GM18505 (cell line): ENCODE data around the gene IRS1.
A peak's percentile ranks its signal among the peaks of the same experiment; 100 is the strongest.

Experiments
- ATAC-seq: cut with Tn5 transposase; IDR thresholded peaks from one replicate; pipeline ENCODE4 v1.9.1; 2021; ENCODE audit not compliant: unreplicated experiment
- POLR2A ChIP-seq: IDR thresholded peaks from 4 replicates; pipeline ENCODE4 v1.6.1; 2011; ENCODE audit warnings: borderline replicate concordance; ENCODE audit not compliant: insufficient read depth, insufficient read length; ENCODE audit errors: extremely low read depth

Gene IRS1

GRCh38 chr2:226798422-226799210 is 1.0 kb downstream of the IRS1 start:
- TF ChIP-seq POLR2A = no peak
- peak; percentile 26 for ATAC-seq

- no peak for TF ChIP-seq POLR2A
- no peak for ATAC-seq
Measured at GRCh38 chr2:226797989-226798421, 1.6 kb downstream of the IRS1 start.

- ATAC-seq = no peak
- TF ChIP-seq POLR2A = no peak
Measured at GRCh38 chr2:226797289-226797988, 2.2 kb downstream of the IRS1 start.

- ATAC-seq = no peak
- no peak for TF ChIP-seq POLR2A
Measured at GRCh38 chr2:226796840-226797288, 2.8 kb downstream of the IRS1 start.

GRCh38 chr2:226796012-226796839 is 3.4 kb downstream of the IRS1 start:
- no peak for ATAC-seq
- TF ChIP-seq POLR2A = no peak

GRCh38 chr2:226795281-226796011 is 4.2 kb downstream of the IRS1 start:
- ATAC-seq = no peak
- no peak for TF ChIP-seq POLR2A

GRCh38 chr2:226794751-226795171 is 4.9 kb downstream of the IRS1 start:
- no peak for TF ChIP-seq POLR2A
- no peak for ATAC-seq

- no peak for TF ChIP-seq POLR2A
Measured at GRCh38 chr2:226794196-226794661, 5.4 kb downstream of the IRS1 start.

GRCh38 chr2:226793646-226794045 is 6.0 kb downstream of the IRS1 start:
- TF ChIP-seq POLR2A = no peak
- ATAC-seq = no peak

More at GRCh38 chr2:226794196-226794661, 5.4 kb downstream of the IRS1 start:
- no peak for ATAC-seq

- no peak for TF ChIP-seq POLR2A
- ATAC-seq = no peak
Measured at GRCh38 chr2:226792155-226792881, 7.3 kb downstream of the IRS1 start.

- TF ChIP-seq POLR2A = peak; percentile 57
- ATAC-seq = peak; percentile 99
Measured at GRCh38 chr2:226791487-226792081, 8.0 kb downstream of the IRS1 start.
